HG03196 (cell line): ENCODE results near the gene TMEM139.
A peak's percentile ranks its signal among the peaks of the same experiment; 100 is the strongest.

Source experiments
- ATAC-seq: cut with Tn5 transposase; IDR thresholded peaks from one replicate; pipeline ENCODE4 v1.9.1; 2021; ENCODE audit not compliant: unreplicated experiment

Gene TMEM139

DNA sequence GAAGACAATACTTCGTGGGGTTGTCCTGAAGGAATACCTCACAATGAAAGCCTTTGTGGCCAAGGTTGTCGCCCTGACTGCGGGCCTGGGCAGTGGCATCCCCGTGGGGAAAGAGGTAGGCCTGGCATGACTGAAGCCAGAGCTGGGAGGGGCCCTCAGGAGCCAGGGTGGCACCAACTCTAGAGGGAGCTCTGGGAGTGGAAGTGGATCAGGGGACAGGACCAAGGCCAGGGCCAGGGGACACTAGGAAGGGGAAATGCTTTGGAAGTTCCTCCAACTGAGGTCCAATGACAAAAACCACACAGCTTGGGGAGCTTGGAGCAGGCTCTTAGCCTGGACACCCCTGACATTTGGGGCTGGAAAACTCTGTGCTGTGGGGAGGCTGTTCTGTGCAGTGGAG lies 37.0 kb downstream of the TMEM139 start:
- no peak for ATAC-seq

DNA sequence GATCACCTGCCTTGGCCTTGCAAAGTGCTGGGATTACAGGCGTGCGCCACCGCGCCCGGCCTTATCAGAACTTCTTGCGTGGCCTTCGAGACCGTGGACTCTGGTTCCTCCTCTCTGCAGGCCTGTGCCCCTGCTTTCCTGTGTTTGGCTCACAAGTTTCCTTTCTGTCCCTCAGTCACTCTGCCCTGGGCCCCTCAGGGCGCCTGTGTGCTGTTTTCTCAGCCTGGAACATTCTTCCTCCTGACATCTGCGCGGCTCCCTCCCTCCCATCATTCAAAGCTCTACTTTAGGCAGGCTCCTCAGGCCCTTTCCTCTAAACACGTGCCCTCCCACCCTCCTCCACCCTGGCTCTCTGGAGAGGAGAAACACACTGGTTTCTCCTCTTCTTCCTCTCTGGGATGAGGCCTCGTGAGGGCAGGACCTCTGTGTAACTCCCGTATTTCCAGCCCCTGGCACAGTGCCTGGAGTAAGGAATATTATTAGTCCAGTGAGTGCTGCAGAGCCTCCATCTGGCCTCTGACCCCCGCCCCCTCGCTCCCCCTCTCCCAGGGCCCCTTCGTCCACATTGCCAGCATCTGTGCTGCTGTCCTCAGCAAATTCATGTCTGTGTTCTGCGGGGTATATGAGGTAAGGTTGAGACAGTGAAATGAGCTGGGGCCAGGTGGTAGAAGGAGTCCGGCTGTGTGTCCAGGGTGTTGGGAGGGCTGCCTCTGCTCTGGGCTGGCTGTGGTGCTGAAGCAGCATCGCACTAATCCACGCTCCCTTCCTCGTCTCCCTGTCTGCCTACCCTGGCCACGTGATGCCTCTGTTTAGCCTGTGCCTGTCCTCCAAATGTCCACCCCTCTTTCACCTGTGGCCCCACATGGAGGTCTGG lies 38.2 kb downstream of the TMEM139 start:
- no peak for ATAC-seq

DNA sequence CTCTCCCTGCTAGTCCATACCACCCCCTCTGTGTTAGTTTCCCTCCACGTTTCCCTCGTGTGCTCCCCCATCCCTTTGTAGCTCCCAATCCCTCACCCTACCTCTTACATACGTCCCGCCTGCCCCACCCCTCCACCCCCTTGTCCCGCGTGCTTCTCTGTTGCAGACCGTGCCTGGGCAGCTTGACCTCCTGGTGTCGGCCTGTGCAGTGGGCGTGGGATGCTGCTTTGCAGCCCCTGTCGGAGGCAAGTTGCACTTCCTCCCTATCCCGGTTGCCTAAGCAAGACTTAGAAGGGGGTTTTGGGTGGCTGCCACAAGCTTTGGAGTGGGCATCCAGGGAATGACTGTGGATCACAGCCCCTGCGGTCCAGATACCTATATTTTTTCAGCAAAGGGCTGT lies 38.9 kb downstream of the TMEM139 start:
- ATAC-seq, result no peak

DNA sequence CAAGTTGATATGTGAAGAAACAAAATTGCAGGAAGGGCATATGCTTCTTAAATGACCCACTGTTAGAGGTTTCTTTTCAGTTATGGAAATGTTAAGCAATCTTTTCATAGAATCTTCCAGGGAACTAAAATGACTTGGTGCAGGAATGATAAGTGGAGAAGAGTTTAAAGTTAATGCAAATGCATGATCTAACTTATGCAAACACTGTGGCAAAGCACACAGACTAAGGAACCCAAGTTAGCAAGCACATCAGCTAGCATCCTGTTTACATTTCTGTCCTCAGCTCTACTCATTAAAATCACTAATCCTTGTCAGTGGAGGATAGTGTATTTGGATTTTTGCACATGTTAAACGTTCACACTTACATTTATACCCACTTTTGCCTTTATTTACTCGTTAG lies 40.5 kb downstream of the TMEM139 start:
- ATAC-seq, result no peak

DNA sequence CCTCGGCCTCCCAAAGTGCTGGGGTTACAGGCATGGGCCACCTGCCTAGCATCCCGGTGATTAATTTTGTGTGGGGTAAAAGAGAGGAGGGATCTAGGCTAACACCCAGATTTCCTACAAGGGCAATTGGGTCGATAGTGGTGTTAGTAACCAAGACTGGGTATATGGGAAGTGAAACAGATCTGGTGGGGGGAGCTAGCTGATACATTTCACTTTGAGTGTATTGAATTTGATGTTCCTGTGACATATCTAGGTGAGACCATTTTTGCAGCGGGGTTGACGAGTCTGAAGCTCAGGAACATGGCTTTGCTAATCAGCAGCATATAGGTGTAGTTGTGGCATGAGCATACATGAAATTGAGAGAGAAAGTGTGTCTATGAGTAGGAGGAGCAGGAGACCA lies 43.1 kb downstream of the TMEM139 start:
- peak; percentile 58 for ATAC-seq

DNA sequence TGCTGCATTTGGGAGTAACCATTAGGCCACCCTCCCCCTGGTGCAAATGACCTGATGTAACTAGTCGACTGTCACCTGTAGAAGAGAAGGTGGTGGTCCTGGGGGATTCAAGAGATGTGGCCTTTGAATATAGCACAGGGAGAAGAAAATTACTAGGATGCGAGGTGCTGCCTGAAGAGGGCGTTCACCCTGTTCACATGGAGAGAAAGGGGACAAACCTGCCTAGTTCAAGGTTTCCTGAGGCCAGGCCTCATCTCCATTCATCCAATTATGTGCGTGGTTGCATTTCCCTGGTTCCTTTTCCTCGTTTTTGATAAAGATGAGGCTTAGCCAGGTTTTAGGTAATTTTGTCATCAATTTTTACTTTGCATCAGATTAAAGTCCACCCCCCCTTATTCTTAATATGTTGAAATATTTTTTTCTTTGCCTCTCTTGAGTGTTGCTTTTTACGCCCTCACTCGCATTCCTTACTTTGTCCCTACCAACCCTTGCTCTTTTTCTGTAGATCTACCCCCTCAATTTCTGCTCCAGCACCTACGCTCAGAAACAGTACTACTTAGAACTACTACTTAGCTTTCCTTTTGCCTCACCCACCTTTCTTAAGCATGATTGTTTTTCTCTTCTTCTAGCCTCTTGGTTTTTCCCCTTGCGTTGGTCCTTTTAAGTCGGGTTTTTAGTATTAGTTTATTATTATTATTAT lies 44.9 kb downstream of the TMEM139 start:
- ATAC-seq, result no peak

DNA sequence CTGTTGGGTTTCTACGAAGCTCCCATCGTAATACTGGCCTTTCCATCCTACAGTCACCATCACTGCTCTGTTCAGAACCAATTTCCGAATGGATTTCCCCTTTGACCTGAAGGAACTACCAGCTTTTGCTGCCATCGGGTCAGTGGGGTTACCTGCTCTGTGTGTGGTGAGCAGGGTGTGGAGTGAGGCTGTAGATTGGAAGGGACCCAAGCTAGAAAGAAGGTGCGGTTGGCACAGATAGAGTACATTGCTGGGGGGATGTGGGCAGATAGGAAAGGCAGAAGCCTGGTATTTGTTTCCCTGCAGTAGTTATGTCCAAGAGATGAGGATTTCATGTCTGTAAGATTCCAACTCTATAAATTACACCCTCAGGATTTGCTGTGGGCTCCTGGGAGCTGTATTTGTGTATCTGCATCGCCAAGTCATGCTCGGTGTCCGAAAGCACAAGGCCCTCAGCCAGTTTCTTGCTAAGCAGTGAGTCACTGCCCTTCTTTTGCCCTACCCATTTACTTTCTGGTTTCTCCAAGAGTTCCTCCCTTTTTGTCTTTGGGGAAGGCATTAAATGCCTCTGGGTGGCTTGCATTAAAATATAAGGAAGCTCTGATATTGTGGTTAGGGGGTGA lies 46.5 kb downstream of the TMEM139 start:
- ATAC-seq, result no peak

DNA sequence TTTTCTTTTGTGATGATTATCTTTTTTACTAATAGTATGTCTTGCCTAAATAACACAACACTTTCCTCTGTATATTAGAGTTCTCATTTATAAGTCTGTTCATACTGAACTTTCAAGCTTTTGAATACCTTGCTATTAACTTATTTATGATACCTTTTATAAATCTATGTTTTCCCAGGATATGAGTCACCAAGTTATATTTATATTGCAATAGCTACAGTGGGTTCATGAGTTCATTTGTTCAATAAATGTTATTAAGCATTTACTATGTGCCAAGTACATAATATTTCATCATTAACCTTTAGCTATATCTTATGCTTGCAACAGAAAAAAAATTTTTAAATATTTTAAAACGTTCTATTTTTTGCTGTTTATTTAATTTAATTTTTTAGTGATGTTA lies 49.5 kb downstream of the TMEM139 start:
- ATAC-seq, result no peak

DNA sequence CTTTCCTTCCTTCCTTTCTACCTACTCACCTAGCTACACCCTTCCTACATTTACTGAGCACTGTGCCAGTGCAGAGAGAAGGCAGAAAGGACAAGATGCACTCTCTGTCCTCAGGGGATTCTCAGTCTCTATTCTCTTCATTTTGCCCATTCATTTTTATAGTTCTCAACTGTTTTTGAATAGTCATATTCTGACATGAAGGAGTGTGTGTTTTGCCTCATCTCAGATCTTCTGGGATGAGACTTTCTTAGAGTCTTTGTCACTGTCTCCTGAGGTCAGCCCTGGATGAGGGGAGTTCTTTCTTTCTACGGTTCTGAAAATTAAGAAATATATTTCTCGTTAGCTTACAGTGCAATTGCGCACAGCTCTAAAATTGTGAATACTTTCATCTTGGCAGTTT lies 52.5 kb downstream of the TMEM139 start:
- no peak for ATAC-seq
